HepG2 (cell line): ENCODE data around the gene LZTR1. TPM values are rescaled to one million over a fixed set of nuclear protein-coding genes. Genes with fewer than 3 reads are reported as not detected.

ENCODE experiments used
- ATAC-seq: fragments of 200-7000 bp; cut with Tn5 transposase; 3 replicates; pipeline ENCODE4 v1.9.1; 2020; ENCODE audit warnings: mild to moderate bottlenecking, moderate library complexity
- BruUV-seq: library from RNA; stranded (reverse); fragments of 400-500 nt; replicated peaks from 2 replicates; lab custom pipeline; 2021; lab: Mats Ljungman, UMichigan
- CTCF ChIA-PET: fragments of 300-600 bp; formaldehyde crosslinking; extraction: SDS; loops from one replicate; lab custom pipeline; 2021; ENCODE audit warnings: low total read pairs, inconsistent platforms, low intra/inter-chr PET ratio; lab: Yijun Ruan, JAX
- POLR2A ChIA-PET: fragments of 350-600 bp; sonication (Branson Sonifier 250); formaldehyde crosslinking; loops from one replicate; lab custom pipeline; 2020; ENCODE audit warnings: antibody characterized with exemption, inconsistent platforms; lab: Yijun Ruan, JAX
- DNase-seq: peaks from one replicate; pipeline ENCODE4 v3.0.0-alpha.2; 2015; ENCODE audit warnings: low spot score
- FAIRE-seq: peaks from 3 replicates; lab custom pipeline; 2011; peaks lifted over from hg19 to GRCh38; lab: Jason Lieb, UNC
- H2AFZ ChIP-seq: one replicate; pipeline ENCODE4 v1.6.1; 2011; ENCODE audit warnings: low read length, inconsistent platforms
- H3K27ac ChIP-seq: fragments of 300-600 bp; 3 replicates; pipeline ENCODE4 v1.8.0; 2011; ENCODE audit warnings: mixed run types, mild to moderate bottlenecking, mixed read lengths, low read length, inconsistent platforms; ENCODE audit not compliant: insufficient read depth; ENCODE audit errors: extremely low read length
- H3K27me3 ChIP-seq, 2 experiments: fragments of 200-600 bp in 1 of 2; 2 replicates in 1 of 2; 3 replicates in 1 of 2; pipeline versions ENCODE4 v1.6.0 to v1.8.0; 2011; ENCODE audit warnings: low read length in 2 of 2, mild to moderate bottlenecking in 2 of 2, moderate library complexity in 2 of 2, inconsistent platforms in 1 of 2; ENCODE audit not compliant: insufficient read depth in 2 of 2, control insufficient read depth in 1 of 2
- H3K36me3 ChIP-seq, 2 experiments: fragments of 200-600 bp in 1 of 2; replicated peaks in 1 of 2; 2 replicates in 1 of 2; 3 replicates in 1 of 2; pipeline versions ENCODE4 v1.5.1 to v1.8.0; 2011; ENCODE audit warnings: low read length in 2 of 2, inconsistent platforms in 1 of 2; ENCODE audit not compliant: insufficient read depth in 2 of 2, control insufficient read depth in 1 of 2
- H3K4me1 ChIP-seq: 2 replicates; pipeline ENCODE4 v1.5.1; 2012; ENCODE audit warnings: low read length, inconsistent platforms; ENCODE audit not compliant: insufficient read depth
- H3K4me2 ChIP-seq: 2 replicates; pipeline ENCODE4 v1.6.0; 2011; ENCODE audit warnings: low read depth, low read length, inconsistent platforms
- H3K4me3 ChIP-seq, 3 experiments: fragments of 200-600 bp in 1 of 3; sonication (generic), shearing (Covaris generic) in 1 of 3; replicated peaks in 1 of 3; 2 replicates each; pipeline ENCODE4 v1.5.1; 2011 to 2016; ENCODE audit warnings: low read length in 3 of 3, inconsistent platforms in 2 of 3, low read depth in 2 of 3, mild to moderate bottlenecking in 2 of 3, control low read depth in 1 of 3, mixed read lengths in 1 of 3; ENCODE audit not compliant: insufficient read depth in 1 of 3
- H3K79me2 ChIP-seq: one replicate; pipeline ENCODE4 v1.6.1; 2011; ENCODE audit warnings: low read length, inconsistent platforms; ENCODE audit not compliant: insufficient read depth
- H3K9ac ChIP-seq: 2 replicates; pipeline ENCODE4 v1.6.0; 2011; ENCODE audit warnings: mild to moderate bottlenecking, low read depth, low read length, inconsistent platforms; ENCODE audit not compliant: insufficient read depth
- H3K9me3 ChIP-seq: 2 replicates; pipeline ENCODE4 v1.5.1; 2012; ENCODE audit warnings: mild to moderate bottlenecking, low read length
- H4K20me1 ChIP-seq: 2 replicates; pipeline ENCODE4 v1.6.0; 2011; ENCODE audit warnings: inconsistent platforms, mild to moderate bottlenecking, low read length, moderate library complexity; ENCODE audit not compliant: insufficient read depth
- CCAR2 ChIP-seq: fragments of 200-400 bp; formaldehyde crosslinking; optimal IDR thresholded peaks from 2 replicates; pipeline ENCODE3; 2018; ENCODE audit warnings: low read depth, mild to moderate bottlenecking, low read length, moderate library complexity
- CREM ChIP-seq, 2 experiments: sonication (generic) in 1 of 2; formaldehyde crosslinking in 1 of 2; IDR thresholded peaks; 2 replicates each; pipeline versions ENCODE4 v1.4.0 to v1.6.1; 2016 to 2020; ENCODE audit warnings: antibody characterized with exemption in 1 of 2, mild to moderate bottlenecking in 1 of 2, missing genetic modification reagents in 1 of 2
- HMG20A ChIP-seq: IDR thresholded peaks from 2 replicates; pipeline ENCODE4 v1.6.1; 2016; ENCODE audit warnings: borderline replicate concordance
- JUND ChIP-seq: sonication (generic); formaldehyde crosslinking; IDR thresholded peaks from 2 replicates; pipeline ENCODE4 v1.8.0; 2022; ENCODE audit warnings: mild to moderate bottlenecking, missing genetic modification reagents
- RAD21 ChIP-seq: fragments of 450-650 bp; formaldehyde crosslinking; IDR thresholded peaks from 2 replicates; pipeline ENCODE4 v1.5.0; 2020; ENCODE audit warnings: mild to moderate bottlenecking
- SIN3A ChIP-seq: IDR thresholded peaks from 2 replicates; pipeline ENCODE4 v1.6.1; 2011; ENCODE audit warnings: low read depth, mild to moderate bottlenecking, control low read depth, low read length, borderline replicate concordance
- ZNF646 ChIP-seq: sonication (generic); formaldehyde crosslinking; IDR thresholded peaks from 2 replicates; pipeline ENCODE4 v1.9.0; 2021; ENCODE audit warnings: mild to moderate bottlenecking, missing genetic modification reagents
- ZNF720 ChIP-seq: sonication (generic); formaldehyde crosslinking; IDR thresholded peaks from 2 replicates; pipeline ENCODE4 v1.4.0; 2020; ENCODE audit warnings: missing genetic modification reagents
- whole genome bisulfite sequencing: methylation state at CpG from one replicate; pipeline ENCODE4 v1.1.6; 2017; ENCODE audit warnings: low lambda C conversion rate; 5-methylcytosine and 5-hydroxymethylcytosine counted together
- in situ Hi-C: cut with HindIII; loops from 2 replicates; pipeline ENCODE4 v1.10.0; 2017; ENCODE audit warnings: low pct_unique_long_range_greater_than_20kb; ENCODE audit not compliant: extremely low pct_ligation_motif_present
- intact Hi-C: fragments of 100-400 bp; cut with micrococcal nuclease; formaldehyde crosslinking; loops from one replicate; pipeline ENCODE4 v1.10.0; 2022; ENCODE audit not compliant: unreplicated experiment
- polyA plus RNA-seq, 8 experiments: library from polyadenylated mRNA; depleted of rRNA in 3 of 8; stranded (reverse) in 7 of 8; unstranded in 1 of 8; fragments of >200 nt; fragmentation: Illumina TruSeq in 4 of 8; extraction: Trizol in 4 of 8; gene quantifications; 2 replicates each; pipeline versions ENCODE4 v1.2.1 to v1.2.3, GENCODE V29; 2011 to 2016; ENCODE audit warnings: low read depth in 4 of 8, missing spikeins in 1 of 8, mixed read lengths in 1 of 8; ENCODE audit not compliant: insufficient read depth in 1 of 8
- total RNA-seq, 5 experiments: library from RNA; depleted of rRNA; stranded (reverse); fragments of >200 nt; fragmentation: Illumina TruSeq; extraction: Trizol; gene quantifications; 2 replicates each; pipeline ENCODE4 v1.2.3, GENCODE V29; 2016; ENCODE audit warnings: low read depth in 1 of 5

The LZTR1 gene
- total and polyA plus RNA-seq, 2 of the 13 experiments (the other 11 are each of a cell fraction or from before 2014, with no cell fraction given) = 21.8 to 22.4 TPM

DNA sequence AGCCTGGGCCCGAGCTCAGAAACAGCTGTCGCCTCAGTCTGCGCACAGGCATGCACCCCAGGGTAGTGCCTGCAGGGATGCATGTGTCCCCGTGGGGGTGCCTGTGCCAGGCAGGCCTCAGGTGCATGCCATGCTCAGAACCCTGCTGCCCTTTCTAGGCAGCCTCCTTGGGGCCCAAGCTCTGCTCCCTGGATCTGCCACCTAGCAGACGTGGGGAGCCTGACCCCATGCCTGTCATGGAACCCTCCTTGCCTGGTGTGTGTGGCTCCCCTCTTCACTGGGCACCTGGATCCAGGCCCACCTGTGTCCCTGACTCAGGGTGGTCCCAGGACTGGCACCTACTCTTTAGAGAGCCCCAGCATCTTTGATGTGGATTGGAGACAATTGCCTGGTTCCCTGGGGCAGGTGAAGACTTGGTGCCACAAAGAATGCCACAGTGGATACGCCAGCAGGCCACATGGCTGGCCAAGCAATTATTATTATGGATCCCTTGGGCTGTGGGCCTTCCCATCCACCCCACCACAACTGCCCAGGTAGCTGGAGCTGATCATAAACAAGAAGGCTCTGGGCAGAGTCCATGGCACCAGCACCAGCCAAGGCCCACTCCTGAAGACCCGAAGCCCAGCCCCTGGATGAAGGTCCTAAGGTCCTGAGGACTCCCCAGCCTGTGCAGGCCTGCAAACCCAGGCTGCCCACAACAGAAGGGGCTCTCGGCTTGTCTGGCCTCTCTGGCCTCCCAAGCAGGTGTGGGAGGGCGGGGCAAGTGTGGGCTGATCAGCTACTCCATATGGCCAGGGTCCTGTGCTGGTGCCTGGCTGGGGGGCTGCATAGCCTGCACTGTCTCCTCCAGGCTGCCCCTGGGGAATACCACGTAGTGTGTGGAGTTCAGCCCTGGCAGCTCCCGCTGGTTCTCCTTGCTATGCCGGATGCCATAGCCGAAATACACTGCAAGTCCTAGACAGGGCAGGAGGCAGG, 46.5 kb downstream of the LZTR1 start (continued):
- no peak for TF ChIP-seq ZNF720 (CRISPR knock-in tag)
- no peak for TF ChIP-seq SIN3A

- no peaks in the 10 kb centered on the region for H3K79me2 ChIP-seq
- H3K27ac ChIP-seq = no peak overlapping the region
- no peaks in the 10 kb centered on the region for H3K4me1 ChIP-seq
- ChIA-PET POLR2A (no interaction called here), CTCF (no interaction called here)
- H2AFZ ChIP-seq = no peak overlapping the region
- 10% methylated on average over 5 of the region's 12 CpGs for WGBS
- no peaks in the 10 kb centered on the region for H4K20me1 ChIP-seq
- BruUV-seq = no TSS peak
- H3K4me2 ChIP-seq = no peak overlapping the region
- in situ Hi-C loops (no loop called here), intact Hi-C loops (no loop called here)
- FAIRE-seq = no peak
- DNase-seq = no peak
- no peak overlapping the region for H3K4me3 ChIP-seq
- H3K36me3 ChIP-seq = no peaks in the 10 kb centered on the region
- H3K27me3 ChIP-seq = peaks cover 17 to 64% of the 10 kb centered on the region in 2 experiments; a peak in 4 of 5 replicates
- H3K9me3 ChIP-seq = no peaks in the 10 kb centered on the region
- no peak overlapping the region for H3K9ac ChIP-seq
- no peak for ATAC-seq
- TF ChIP-seq CCAR2 = no peak
- no peak for TF ChIP-seq ZNF646 (CRISPR knock-in tag)
- no peak for TF ChIP-seq JUND (CRISPR knock-in tag)
- TF ChIP-seq HMG20A (CRISPR knock-in tag) = no peak
- TF ChIP-seq CREM (IDR thresholded peaks at IDR 0.05) = no peak
- no peak for TF ChIP-seq CREM (CRISPR knock-in tag; IDR thresholded peaks at IDR 0.05)
- TF ChIP-seq RAD21 = no peak
Measured at GRCh38 chr22:21029486-21030025, 47.5 kb downstream of the LZTR1 start.
